ENCODE measurements around the gene CADPS2.

DNA sequence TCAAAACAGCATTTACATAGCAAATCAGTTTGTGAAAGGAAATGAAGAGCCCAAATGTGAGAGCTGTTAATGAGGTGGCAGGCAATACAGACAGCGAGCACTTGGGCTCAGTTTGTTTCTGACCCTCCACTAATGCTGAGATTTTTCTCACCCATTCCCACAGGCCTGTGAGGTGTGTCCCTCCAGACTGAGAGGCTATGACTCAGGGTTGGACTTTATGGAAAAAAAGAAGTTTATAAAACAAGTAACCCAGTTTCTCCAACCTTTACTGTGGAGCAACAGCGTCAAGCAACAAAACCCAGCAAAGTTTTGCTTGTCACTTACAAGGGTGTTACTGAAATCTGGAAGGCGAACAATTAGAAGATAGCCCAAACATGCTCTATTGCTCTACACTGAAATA is 576.8 kb downstream of the CADPS2 start:
- TF ChIP-seq, protein P1, sequence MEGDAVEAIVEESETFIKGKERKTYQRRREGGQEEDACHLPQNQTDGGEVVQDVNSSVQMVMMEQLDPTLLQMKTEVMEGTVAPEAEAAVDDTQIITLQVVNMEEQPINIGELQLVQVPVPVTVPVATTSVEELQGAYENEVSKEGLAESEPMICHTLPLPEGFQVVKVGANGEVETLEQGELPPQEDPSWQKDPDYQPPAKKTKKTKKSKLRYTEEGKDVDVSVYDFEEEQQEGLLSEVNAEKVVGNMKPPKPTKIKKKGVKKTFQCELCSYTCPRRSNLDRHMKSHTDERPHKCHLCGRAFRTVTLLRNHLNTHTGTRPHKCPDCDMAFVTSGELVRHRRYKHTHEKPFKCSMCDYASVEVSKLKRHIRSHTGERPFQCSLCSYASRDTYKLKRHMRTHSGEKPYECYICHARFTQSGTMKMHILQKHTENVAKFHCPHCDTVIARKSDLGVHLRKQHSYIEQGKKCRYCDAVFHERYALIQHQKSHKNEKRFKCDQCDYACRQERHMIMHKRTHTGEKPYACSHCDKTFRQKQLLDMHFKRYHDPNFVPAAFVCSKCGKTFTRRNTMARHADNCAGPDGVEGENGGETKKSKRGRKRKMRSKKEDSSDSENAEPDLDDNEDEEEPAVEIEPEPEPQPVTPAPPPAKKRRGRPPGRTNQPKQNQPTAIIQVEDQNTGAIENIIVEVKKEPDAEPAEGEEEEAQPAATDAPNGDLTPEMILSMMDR (IDR thresholded peaks at IDR 0.05; ENCODE audit: low read length), result no peak
- TF ChIP-seq EZH2 (IDR thresholded peaks at IDR 0.05; ENCODE audit: borderline replicate concordance, low read length), result no peak
